K562 (cell line): ENCODE data around the gene S100A2. TPM values are rescaled to one million over a fixed set of nuclear protein-coding genes. Genes with fewer than 3 reads are reported as not detected.
A peak's percentile ranks its signal among the peaks of the same experiment; 100 is the strongest.

ENCODE experiments used
- ARID2 ChIP-seq: fragments of 450-650 bp; IDR thresholded peaks from 2 replicates; pipeline ENCODE4 v1.6.1; 2017; ENCODE audit warnings: antibody characterized with exemption, mild to moderate bottlenecking
- CREB5 ChIP-seq: fragments of 250-450 bp; sonication (Bioruptor Pico); IDR thresholded peaks from 2 replicates; pipeline ENCODE4 v1.5.0; 2020; ENCODE audit warnings: mild to moderate bottlenecking
- ETS1 ChIP-seq: conservative IDR thresholded peaks from 2 replicates; pipeline ENCODE4 v1.6.1; 2011; ENCODE audit warnings: low read depth, mild to moderate bottlenecking, low read length; ENCODE audit not compliant: control insufficient read depth
- GATAD2A ChIP-seq: fragments of 450-650 bp; IDR thresholded peaks from 2 replicates; pipeline ENCODE4 v1.6.1; 2017
- KAT2B ChIP-seq: IDR thresholded peaks from one replicate; pipeline ENCODE4 v1.6.1; 2012; ENCODE audit warnings: low read depth, mild to moderate bottlenecking, control low read depth, inconsistent platforms, low read length, moderate library complexity
- SLC30A9 ChIP-seq: fragments of 250-450 bp; sonication (Bioruptor Pico); IDR thresholded peaks from 2 replicates; pipeline ENCODE4 v1.8.0; 2022; ENCODE audit warnings: mild to moderate bottlenecking, moderate library complexity
- STAT6 ChIP-seq: sonication (generic); formaldehyde crosslinking; IDR thresholded peaks from 2 replicates; pipeline ENCODE4 v1.8.1; 2023; ENCODE audit warnings: mild to moderate bottlenecking, missing genetic modification reagents
- TAF9B ChIP-seq: fragments of 450-650 bp; IDR thresholded peaks from 2 replicates; pipeline ENCODE4 v1.6.1; 2018; ENCODE audit warnings: mild to moderate bottlenecking; ENCODE audit not compliant: partially characterized antibody
- ZNF408 ChIP-seq: fragments of 250-450 bp; sonication (Bioruptor Pico); IDR thresholded peaks from 2 replicates; pipeline ENCODE4 v1.4.0; 2020; ENCODE audit warnings: low read depth, mild to moderate bottlenecking, moderate library complexity
- ZZZ3 ChIP-seq: fragments of 450-650 bp; IDR thresholded peaks from 2 replicates; pipeline ENCODE4 v1.6.1; 2016; ENCODE audit warnings: antibody characterized with exemption, mild to moderate bottlenecking, moderate library complexity
- polyA plus RNA-seq, 8 experiments: library from polyadenylated mRNA; depleted of rRNA in 4 of 8; stranded (reverse) in 5 of 8; unstranded in 3 of 8; fragments of >200 nt; fragmentation: Nextera tagmentation in 2 of 8; fragmentation: Illumina TruSeq in 1 of 8; extraction: Ambion mirVana in 2 of 8; extraction: Trizol in 1 of 8; gene quantifications; 2 replicates each; pipeline versions ENCODE4 v1.2.1 to v1.2.3, GENCODE V29; 2011 to 2014; ENCODE audit warnings: inconsistent platforms in 1 of 8, missing spikeins in 1 of 8
- total RNA-seq, 7 experiments: library from RNA; depleted of rRNA in 6 of 7; stranded (reverse); fragments of >200 nt in 6 of 7; fragmentation: Illumina TruSeq in 2 of 7; extraction: Trizol in 2 of 7; gene quantifications; 2 replicates each; pipeline versions ENCODE4 v1.2.1 to v1.2.3, GENCODE V29; 2011 to 2021; ENCODE audit warnings: low replicate concordance in 1 of 7
- TF ChIP-seq, protein P1 (sequence below): IDR thresholded peaks from 3 replicates; pipeline ENCODE4 v1.6.1; 2011; ENCODE audit warnings: borderline replicate concordance, mild to moderate bottlenecking, moderate library complexity; ENCODE audit not compliant: insufficient read length; ENCODE audit errors: extremely low read depth
- TF ChIP-seq, protein P2 (sequence below), 2 experiments: fragments of 450-650 bp in 1 of 2; IDR thresholded peaks; 2 replicates each; pipeline ENCODE4 v1.6.1; 2011 to 2017; ENCODE audit warnings: low read depth in 2 of 2, antibody characterized with exemption in 1 of 2, borderline replicate concordance in 1 of 2, low read length in 1 of 2, mild to moderate bottlenecking in 1 of 2, mixed read lengths in 1 of 2; ENCODE audit not compliant: control insufficient read depth in 1 of 2

Gene S100A2
- total and polyA plus RNA-seq, 9 of the 15 experiments (the other 6 are each of a cell fraction or from before 2014, with no cell fraction given), result 0.28 to 0.65 (median 0.44) TPM; not detected in 4

GRCh38 chr1:153532769-153533599, 32.7 kb downstream of the S100A2 start (continued):
- no peak for TF ChIP-seq TAF9B
- TF ChIP-seq ARID2, result peak; percentile 82
- TF ChIP-seq ETS1, result no peak
- no peak for TF ChIP-seq ZZZ3
- no peak for TF ChIP-seq CREB5 (CRISPR knock-in tag)
- TF ChIP-seq SLC30A9 (CRISPR knock-in tag), result no peak
- TF ChIP-seq, protein P1, sequence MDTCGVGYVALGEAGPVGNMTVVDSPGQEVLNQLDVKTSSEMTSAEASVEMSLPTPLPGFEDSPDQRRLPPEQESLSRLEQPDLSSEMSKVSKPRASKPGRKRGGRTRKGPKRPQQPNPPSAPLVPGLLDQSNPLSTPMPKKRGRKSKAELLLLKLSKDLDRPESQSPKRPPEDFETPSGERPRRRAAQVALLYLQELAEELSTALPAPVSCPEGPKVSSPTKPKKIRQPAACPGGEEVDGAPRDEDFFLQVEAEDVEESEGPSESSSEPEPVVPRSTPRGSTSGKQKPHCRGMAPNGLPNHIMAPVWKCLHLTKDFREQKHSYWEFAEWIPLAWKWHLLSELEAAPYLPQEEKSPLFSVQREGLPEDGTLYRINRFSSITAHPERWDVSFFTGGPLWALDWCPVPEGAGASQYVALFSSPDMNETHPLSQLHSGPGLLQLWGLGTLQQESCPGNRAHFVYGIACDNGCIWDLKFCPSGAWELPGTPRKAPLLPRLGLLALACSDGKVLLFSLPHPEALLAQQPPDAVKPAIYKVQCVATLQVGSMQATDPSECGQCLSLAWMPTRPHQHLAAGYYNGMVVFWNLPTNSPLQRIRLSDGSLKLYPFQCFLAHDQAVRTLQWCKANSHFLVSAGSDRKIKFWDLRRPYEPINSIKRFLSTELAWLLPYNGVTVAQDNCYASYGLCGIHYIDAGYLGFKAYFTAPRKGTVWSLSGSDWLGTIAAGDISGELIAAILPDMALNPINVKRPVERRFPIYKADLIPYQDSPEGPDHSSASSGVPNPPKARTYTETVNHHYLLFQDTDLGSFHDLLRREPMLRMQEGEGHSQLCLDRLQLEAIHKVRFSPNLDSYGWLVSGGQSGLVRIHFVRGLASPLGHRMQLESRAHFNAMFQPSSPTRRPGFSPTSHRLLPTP, result no peak
- no peak for TF ChIP-seq ZNF408 (CRISPR knock-in tag)
- no peak for TF ChIP-seq GATAD2A
- no peak for TF ChIP-seq STAT6 (CRISPR knock-in tag)
- TF ChIP-seq, protein P2, sequence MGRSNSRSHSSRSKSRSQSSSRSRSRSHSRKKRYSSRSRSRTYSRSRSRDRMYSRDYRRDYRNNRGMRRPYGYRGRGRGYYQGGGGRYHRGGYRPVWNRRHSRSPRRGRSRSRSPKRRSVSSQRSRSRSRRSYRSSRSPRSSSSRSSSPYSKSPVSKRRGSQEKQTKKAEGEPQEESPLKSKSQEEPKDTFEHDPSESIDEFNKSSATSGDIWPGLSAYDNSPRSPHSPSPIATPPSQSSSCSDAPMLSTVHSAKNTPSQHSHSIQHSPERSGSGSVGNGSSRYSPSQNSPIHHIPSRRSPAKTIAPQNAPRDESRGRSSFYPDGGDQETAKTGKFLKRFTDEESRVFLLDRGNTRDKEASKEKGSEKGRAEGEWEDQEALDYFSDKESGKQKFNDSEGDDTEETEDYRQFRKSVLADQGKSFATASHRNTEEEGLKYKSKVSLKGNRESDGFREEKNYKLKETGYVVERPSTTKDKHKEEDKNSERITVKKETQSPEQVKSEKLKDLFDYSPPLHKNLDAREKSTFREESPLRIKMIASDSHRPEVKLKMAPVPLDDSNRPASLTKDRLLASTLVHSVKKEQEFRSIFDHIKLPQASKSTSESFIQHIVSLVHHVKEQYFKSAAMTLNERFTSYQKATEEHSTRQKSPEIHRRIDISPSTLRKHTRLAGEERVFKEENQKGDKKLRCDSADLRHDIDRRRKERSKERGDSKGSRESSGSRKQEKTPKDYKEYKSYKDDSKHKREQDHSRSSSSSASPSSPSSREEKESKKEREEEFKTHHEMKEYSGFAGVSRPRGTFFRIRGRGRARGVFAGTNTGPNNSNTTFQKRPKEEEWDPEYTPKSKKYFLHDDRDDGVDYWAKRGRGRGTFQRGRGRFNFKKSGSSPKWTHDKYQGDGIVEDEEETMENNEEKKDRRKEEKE (IDR thresholded peaks at IDR 0.05; ENCODE audit: borderline replicate concordance in 1 of 2, control insufficient read depth in 1 of 2, low read depth in 2 of 2, low read length in 1 of 2), result no peak
- TF ChIP-seq KAT2B, result no peak
